PC-9 (cell line): Measurements from ENCODE around the gene HOXB6.

ENCODE experiments used
- EZH2 ChIP-seq: fragments of 200-600 bp; sonication (generic); IDR thresholded peaks from 2 replicates; pipeline ENCODE4 v1.8.0; 2017; ENCODE audit warnings: antibody characterized with exemption, low read depth
- TF ChIP-seq, protein P1 (sequence below): fragments of 200-600 bp; sonication (generic); conservative IDR thresholded peaks from 2 replicates; pipeline ENCODE4 v1.6.1; 2017; ENCODE audit warnings: mixed run types, antibody characterized with exemption, mild to moderate bottlenecking, moderate library complexity

- TF ChIP-seq, protein P1, sequence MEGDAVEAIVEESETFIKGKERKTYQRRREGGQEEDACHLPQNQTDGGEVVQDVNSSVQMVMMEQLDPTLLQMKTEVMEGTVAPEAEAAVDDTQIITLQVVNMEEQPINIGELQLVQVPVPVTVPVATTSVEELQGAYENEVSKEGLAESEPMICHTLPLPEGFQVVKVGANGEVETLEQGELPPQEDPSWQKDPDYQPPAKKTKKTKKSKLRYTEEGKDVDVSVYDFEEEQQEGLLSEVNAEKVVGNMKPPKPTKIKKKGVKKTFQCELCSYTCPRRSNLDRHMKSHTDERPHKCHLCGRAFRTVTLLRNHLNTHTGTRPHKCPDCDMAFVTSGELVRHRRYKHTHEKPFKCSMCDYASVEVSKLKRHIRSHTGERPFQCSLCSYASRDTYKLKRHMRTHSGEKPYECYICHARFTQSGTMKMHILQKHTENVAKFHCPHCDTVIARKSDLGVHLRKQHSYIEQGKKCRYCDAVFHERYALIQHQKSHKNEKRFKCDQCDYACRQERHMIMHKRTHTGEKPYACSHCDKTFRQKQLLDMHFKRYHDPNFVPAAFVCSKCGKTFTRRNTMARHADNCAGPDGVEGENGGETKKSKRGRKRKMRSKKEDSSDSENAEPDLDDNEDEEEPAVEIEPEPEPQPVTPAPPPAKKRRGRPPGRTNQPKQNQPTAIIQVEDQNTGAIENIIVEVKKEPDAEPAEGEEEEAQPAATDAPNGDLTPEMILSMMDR = no peak
- TF ChIP-seq EZH2 = no peak
Observed at GRCh38 chr17:48589060-48589830, 15.5 kb downstream of the HOXB6 start.
